ENCODE data around the gene TSPAN15. TPM values are rescaled to one million over a fixed set of nuclear protein-coding genes. Genes with fewer than 3 reads are reported as not detected.
A peak's percentile ranks its signal among the peaks of the same experiment; 100 is the strongest.

The TSPAN15 gene
- total RNA-seq, 2 experiments from 2014 or later: 2.4 to 3.1 TPM

GRCh38 chr10:69506834-69507713 is 55.8 kb downstream of the TSPAN15 start:
- Histone ChIP-seq H3K4me1 (ENCODE audit: insufficient read depth, low read length, poor library complexity, severe bottlenecking) (peaks cover 5% of the 10 kb centered on the region), H3K4me2 (ENCODE audit: low read length) (peak overlapping the region; percentile 55), H3K9me3 (ENCODE audit: low read length) (no peaks in the 10 kb centered on the region), H3K9me2 (ENCODE audit: insufficient read depth, low read length) (no peaks in the 10 kb centered on the region), H3K4me3 (ENCODE audit: low read depth, low read length, poor library complexity, severe bottlenecking) (no peak overlapping the region), H3K36me3 (ENCODE audit: insufficient read depth, low read length) (no peaks in the 10 kb centered on the region), H2AFZ (ENCODE audit: low read length) (peak overlapping the region; percentile 68; the same call in 1 of the 2 replicates), H3K27ac (ENCODE audit: low read depth, low read length, poor library complexity, severe bottlenecking) (no peak overlapping the region), H3K79me2 (ENCODE audit: insufficient read depth, low read depth, low read length) (no peaks in the 10 kb centered on the region), H4K20me1 (ENCODE audit: insufficient read depth, low read length) (no peaks in the 10 kb centered on the region)
- BruUV-seq (replicated peaks): no TSS peak
- POLR2A ChIA-PET: interaction anchor here (0.7 kb wide), 3 partner anchors 57 to 210 kb away, joined by 3 to 6 read pairs (median 4); no protein-coding TSS in a partner anchor
- CTCF ChIA-PET (ENCODE audit: unreplicated experiment): interaction anchor here (0.6 kb wide), 3 partner anchors 15 to 84 kb away, joined by 3 to 7 read pairs (median 7); no protein-coding TSS in a partner anchor
- intact Hi-C loops (cut with micrococcal nuclease; ENCODE audit: unreplicated experiment): loop anchor here (1.0 kb wide), 2 partner anchors 100 to 270 kb away; no protein-coding TSS in a partner anchor
- DNase-seq (ENCODE audit: low spot score): no peak
- TF ChIP-seq EZH2phosphoT487 (IDR thresholded peaks at IDR 0.05; ENCODE audit: borderline replicate concordance, low read depth, low read length) (no peak), CTCF (conservative IDR thresholded peaks at IDR 0.05; ENCODE audit: low read length) (no peak)

- H3K4me3 ChIP-seq (ENCODE audit: low read depth, low read length, poor library complexity, severe bottlenecking): no peak overlapping the region
- no peaks in the 10 kb centered on the region for H3K36me3 ChIP-seq (ENCODE audit: insufficient read depth, low read length)
- ChIA-PET POLR2A (no interaction called here), CTCF (ENCODE audit: unreplicated experiment) (no interaction called here)
- peaks cover 5% of the 10 kb centered on the region for H3K4me1 ChIP-seq (ENCODE audit: insufficient read depth, low read length, poor library complexity, severe bottlenecking)
- H3K27ac ChIP-seq (ENCODE audit: low read depth, low read length, poor library complexity, severe bottlenecking): no peak overlapping the region
- no peaks in the 10 kb centered on the region for H4K20me1 ChIP-seq (ENCODE audit: insufficient read depth, low read length)
- no peaks in the 10 kb centered on the region for H3K9me3 ChIP-seq (ENCODE audit: low read length)
- no peak overlapping the region for H2AFZ ChIP-seq (ENCODE audit: low read length)
- H3K79me2 ChIP-seq (ENCODE audit: insufficient read depth, low read depth, low read length): no peaks in the 10 kb centered on the region
- DNase-seq (ENCODE audit: low spot score): no peak
- no peaks in the 10 kb centered on the region for H3K9me2 ChIP-seq (ENCODE audit: insufficient read depth, low read length)
- no TSS peak for BruUV-seq (replicated peaks)
- intact Hi-C loops (cut with micrococcal nuclease; ENCODE audit: unreplicated experiment): loop anchor here (1.0 kb wide), 1 partner anchor 82 kb away; no protein-coding TSS in a partner anchor
- H3K4me2 ChIP-seq (ENCODE audit: low read length): no peak overlapping the region
- TF ChIP-seq EZH2phosphoT487 (IDR thresholded peaks at IDR 0.05; ENCODE audit: borderline replicate concordance, low read depth, low read length) (no peak), CTCF (conservative IDR thresholded peaks at IDR 0.05; ENCODE audit: low read length) (no peak)
Measured at GRCh38 chr10:69508738-69509340, 57.6 kb downstream of the TSPAN15 start.
